GM12878 (cell line): Measurements from ENCODE around the gene DCUN1D3. TPM values are rescaled to one million over a fixed set of nuclear protein-coding genes. Genes with fewer than 3 reads are reported as not detected.

Source experiments
- BRCA1 ChIP-seq: IDR thresholded peaks from 2 replicates; pipeline ENCODE4 v1.6.1; 2011; ENCODE audit warnings: low read depth, low read length, improper control_type of control experiment
- CHD4 ChIP-seq: fragments of 200-600 bp; sonication (generic); IDR thresholded peaks from 2 replicates; pipeline ENCODE4 v1.6.1; 2016; ENCODE audit warnings: mild to moderate bottlenecking
- DPF2 ChIP-seq: fragments of 450-650 bp; IDR thresholded peaks from 2 replicates; pipeline ENCODE4 v1.6.1; 2017; ENCODE audit warnings: mild to moderate bottlenecking
- ETV6 ChIP-seq, 2 experiments: fragments of 450-650 bp in 1 of 2; IDR thresholded peaks in 1 of 2; conservative IDR thresholded peaks in 1 of 2; 2 replicates each; pipeline ENCODE4 v1.6.1; 2014; ENCODE audit warnings: antibody characterized with exemption in 1 of 2, borderline replicate concordance in 1 of 2, low read depth in 1 of 2, mild to moderate bottlenecking in 1 of 2, moderate library complexity in 1 of 2
- MEF2B ChIP-seq: fragments of 450-650 bp; IDR thresholded peaks from 2 replicates; pipeline ENCODE4 v1.6.1; 2018; ENCODE audit warnings: mild to moderate bottlenecking, moderate library complexity; ENCODE audit not compliant: partially characterized antibody, poor library complexity, severe bottlenecking
- MXI1 ChIP-seq: fragments of 150-350 bp; IDR thresholded peaks from 2 replicates; pipeline ENCODE4 v1.6.1; 2011; ENCODE audit warnings: low read depth, mild to moderate bottlenecking, inconsistent platforms, low read length, improper control_type of control experiment
- MYC ChIP-seq: IDR thresholded peaks from 2 replicates; pipeline ENCODE4 v1.6.1; 2011; ENCODE audit warnings: mild to moderate bottlenecking, low read length, moderate library complexity, inconsistent platforms; ENCODE audit not compliant: insufficient read depth, insufficient replicate concordance, insufficient read length, severe bottlenecking
- NFIC ChIP-seq: IDR thresholded peaks from 2 replicates; pipeline ENCODE4 v1.6.1; 2012; ENCODE audit warnings: low read depth, mild to moderate bottlenecking, inconsistent platforms, low read length, moderate library complexity
- NR2C2 ChIP-seq: IDR thresholded peaks from 2 replicates; pipeline ENCODE4 v1.6.1; 2011; ENCODE audit warnings: borderline replicate concordance, low read depth; ENCODE audit not compliant: control insufficient read depth, insufficient read length
- POU2F2 ChIP-seq: IDR thresholded peaks from 3 replicates; pipeline ENCODE4 v1.6.1; 2011; ENCODE audit warnings: low read depth, mild to moderate bottlenecking, low read length, borderline replicate concordance
- RAD21 ChIP-seq: IDR thresholded peaks from 2 replicates; pipeline ENCODE4 v1.6.1; 2011; ENCODE audit warnings: mild to moderate bottlenecking, low read depth, low read length, moderate library complexity; ENCODE audit not compliant: insufficient read depth
- RBBP5 ChIP-seq: fragments of 200-600 bp; sonication (generic); conservative IDR thresholded peaks from 2 replicates; pipeline ENCODE4 v1.6.1; 2016
- SIX5 ChIP-seq: IDR thresholded peaks from 2 replicates; pipeline ENCODE4 v1.6.1; 2011; ENCODE audit warnings: mild to moderate bottlenecking, low read depth, low read length, moderate library complexity; ENCODE audit not compliant: severe bottlenecking
- SMAD5 ChIP-seq: IDR thresholded peaks from 2 replicates; pipeline ENCODE4 v1.6.1; 2016; ENCODE audit warnings: antibody characterized with exemption, low read depth
- STAT1 ChIP-seq: fragments of 450-650 bp; conservative IDR thresholded peaks from 2 replicates; pipeline ENCODE4 v1.6.1; 2014; ENCODE audit warnings: antibody characterized with exemption, mild to moderate bottlenecking
- TCF3 ChIP-seq: IDR thresholded peaks from 2 replicates; pipeline ENCODE4 v1.6.1; 2012; ENCODE audit warnings: low read depth, mild to moderate bottlenecking, low read length, borderline replicate concordance; ENCODE audit not compliant: insufficient read depth
- YBX1 ChIP-seq: fragments of 450-650 bp; IDR thresholded peaks from 2 replicates; pipeline ENCODE4 v1.6.1; 2016; ENCODE audit warnings: antibody characterized with exemption
- ZNF24 ChIP-seq: fragments of 450-650 bp; IDR thresholded peaks from 2 replicates; pipeline ENCODE4 v1.6.1; 2017; ENCODE audit warnings: antibody characterized with exemption, mild to moderate bottlenecking
- ZNF384 ChIP-seq: IDR thresholded peaks from 2 replicates; pipeline ENCODE4 v1.6.1; 2012; ENCODE audit warnings: low read depth, mild to moderate bottlenecking, low read length, improper control_type of control experiment, borderline replicate concordance
- polyA plus RNA-seq, 11 experiments: library from polyadenylated mRNA; depleted of rRNA in 4 of 11; unstranded in 6 of 11; stranded (reverse) in 5 of 11; fragments of >200 nt; fragmentation: Nextera tagmentation in 4 of 11; fragmentation: Illumina TruSeq in 1 of 11; extraction: Ambion mirVana in 4 of 11; extraction: Trizol in 1 of 11; gene quantifications; 1 replicate in 1 of 11; 2 replicates in 10 of 11; pipeline versions ENCODE4 v1.2.1 to v1.2.3, GENCODE V29; 2011 to 2016; ENCODE audit warnings: inconsistent platforms in 2 of 11, missing spikeins in 2 of 11, low read depth in 1 of 11
- total RNA-seq, 4 experiments: library from RNA; depleted of rRNA in 3 of 4; stranded (reverse); fragments of >200 nt in 3 of 4; fragmentation: Illumina TruSeq in 1 of 4; extraction: Trizol in 1 of 4; gene quantifications; 2 replicates each; pipeline versions ENCODE4 v1.2.1 to v1.2.3, GENCODE V29; 2013 to 2021
- TF ChIP-seq, protein P1 (sequence below): fragments of 450-650 bp; IDR thresholded peaks from 2 replicates; pipeline ENCODE4 v1.6.1; 2017; ENCODE audit warnings: mild to moderate bottlenecking, moderate library complexity
- TF ChIP-seq, protein P2 (sequence below): IDR thresholded peaks from 2 replicates; pipeline ENCODE4 v1.6.1; 2012; ENCODE audit warnings: low read depth, low read length, improper control_type of control experiment
- TF ChIP-seq, protein P3 (sequence below): fragments of 450-650 bp; IDR thresholded peaks from 2 replicates; pipeline ENCODE4 v1.6.1; 2017; ENCODE audit warnings: mild to moderate bottlenecking, moderate library complexity

DCUN1D3 gene
- total and polyA plus RNA-seq, 10 of the 15 experiments (the other 5 are each of a cell fraction or from before 2014, with no cell fraction given) = 0.47 to 4.5 (median 1.9) TPM

DNA sequence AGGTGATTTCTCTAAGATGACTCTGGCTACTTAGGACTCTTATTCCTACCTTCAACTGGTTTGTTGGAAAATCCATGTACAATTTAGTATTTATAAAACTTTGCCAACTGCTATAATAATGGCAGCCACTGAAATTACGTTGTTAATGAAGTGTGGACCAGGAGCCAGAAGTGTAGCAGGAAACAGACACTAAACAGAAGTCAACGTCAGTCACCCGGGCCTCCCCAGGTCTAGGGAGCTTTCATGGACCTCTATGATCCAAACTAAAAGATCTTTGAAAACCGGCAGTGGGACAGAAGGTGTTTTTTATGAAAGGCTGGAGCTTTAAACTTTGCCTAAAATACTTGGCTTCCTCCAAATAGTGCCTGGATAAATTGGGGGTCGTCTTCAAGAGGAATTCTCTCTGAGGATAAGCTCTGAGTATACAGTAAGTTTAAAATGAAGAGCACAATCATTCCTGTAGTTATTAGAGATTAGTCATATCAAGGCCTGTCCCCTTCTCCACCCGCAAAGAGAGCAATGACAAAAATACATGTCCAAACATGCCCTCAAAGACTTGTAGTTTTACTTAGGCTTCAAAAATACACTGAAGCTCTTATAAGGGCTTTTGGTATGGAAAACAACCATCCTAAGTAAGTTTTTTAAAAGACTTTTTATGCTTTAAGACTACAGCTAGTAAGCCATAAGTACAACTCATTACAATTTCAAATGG, 34.6 kb downstream of the DCUN1D3 start (continued):
- TF ChIP-seq, protein P1, sequence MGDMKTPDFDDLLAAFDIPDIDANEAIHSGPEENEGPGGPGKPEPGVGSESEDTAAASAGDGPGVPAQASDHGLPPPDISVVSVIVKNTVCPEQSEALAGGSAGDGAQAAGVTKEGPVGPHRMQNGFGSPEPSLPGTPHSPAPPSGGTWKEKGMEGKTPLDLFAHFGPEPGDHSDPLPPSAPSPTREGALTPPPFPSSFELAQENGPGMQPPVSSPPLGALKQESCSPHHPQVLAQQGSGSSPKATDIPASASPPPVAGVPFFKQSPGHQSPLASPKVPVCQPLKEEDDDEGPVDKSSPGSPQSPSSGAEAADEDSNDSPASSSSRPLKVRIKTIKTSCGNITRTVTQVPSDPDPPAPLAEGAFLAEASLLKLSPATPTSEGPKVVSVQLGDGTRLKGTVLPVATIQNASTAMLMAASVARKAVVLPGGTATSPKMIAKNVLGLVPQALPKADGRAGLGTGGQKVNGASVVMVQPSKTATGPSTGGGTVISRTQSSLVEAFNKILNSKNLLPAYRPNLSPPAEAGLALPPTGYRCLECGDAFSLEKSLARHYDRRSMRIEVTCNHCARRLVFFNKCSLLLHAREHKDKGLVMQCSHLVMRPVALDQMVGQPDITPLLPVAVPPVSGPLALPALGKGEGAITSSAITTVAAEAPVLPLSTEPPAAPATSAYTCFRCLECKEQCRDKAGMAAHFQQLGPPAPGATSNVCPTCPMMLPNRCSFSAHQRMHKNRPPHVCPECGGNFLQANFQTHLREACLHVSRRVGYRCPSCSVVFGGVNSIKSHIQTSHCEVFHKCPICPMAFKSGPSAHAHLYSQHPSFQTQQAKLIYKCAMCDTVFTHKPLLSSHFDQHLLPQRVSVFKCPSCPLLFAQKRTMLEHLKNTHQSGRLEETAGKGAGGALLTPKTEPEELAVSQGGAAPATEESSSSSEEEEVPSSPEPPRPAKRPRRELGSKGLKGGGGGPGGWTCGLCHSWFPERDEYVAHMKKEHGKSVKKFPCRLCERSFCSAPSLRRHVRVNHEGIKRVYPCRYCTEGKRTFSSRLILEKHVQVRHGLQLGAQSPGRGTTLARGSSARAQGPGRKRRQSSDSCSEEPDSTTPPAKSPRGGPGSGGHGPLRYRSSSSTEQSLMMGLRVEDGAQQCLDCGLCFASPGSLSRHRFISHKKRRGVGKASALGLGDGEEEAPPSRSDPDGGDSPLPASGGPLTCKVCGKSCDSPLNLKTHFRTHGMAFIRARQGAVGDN = 0 out of 2 replicates have a peak, but pooled peaks have one; percentile 45
- TF ChIP-seq ZNF24 (no peak), SIX5 (no peak), SMAD5 (no peak), NFIC (peak; percentile 95), YBX1 (no peak), STAT1 (no peak), NR2C2 (no peak), DPF2 (peak; percentile 64; the same call in 1 of the 2 replicates), BRCA1 (no peak), CHD4 (no peak), RAD21 (no peak), MXI1 (0 out of 2 replicates have a peak, but pooled peaks have one; percentile 23), POU2F2 (peak; percentile 42; the same call in 1 of the 3 replicates), TCF3 (no peak), ETV6 (conservative IDR thresholded peaks at IDR 0.05 in 1 of 2, IDR thresholded peaks at IDR 0.05 in 1 of 2; ENCODE audit: borderline replicate concordance in 1 of 2, low read depth in 1 of 2) (peak in 1 of 2 experiments; percentile 80; a peak in 2 of 4 replicates), ZNF384 (no peak), MYC (no peak), RBBP5 (0 out of 2 replicates have a peak, but pooled peaks have one; percentile 43), MEF2B (no peak)
- TF ChIP-seq, protein P2, sequence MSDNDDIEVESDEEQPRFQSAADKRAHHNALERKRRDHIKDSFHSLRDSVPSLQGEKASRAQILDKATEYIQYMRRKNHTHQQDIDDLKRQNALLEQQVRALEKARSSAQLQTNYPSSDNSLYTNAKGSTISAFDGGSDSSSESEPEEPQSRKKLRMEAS = no peak
- TF ChIP-seq, protein P3, sequence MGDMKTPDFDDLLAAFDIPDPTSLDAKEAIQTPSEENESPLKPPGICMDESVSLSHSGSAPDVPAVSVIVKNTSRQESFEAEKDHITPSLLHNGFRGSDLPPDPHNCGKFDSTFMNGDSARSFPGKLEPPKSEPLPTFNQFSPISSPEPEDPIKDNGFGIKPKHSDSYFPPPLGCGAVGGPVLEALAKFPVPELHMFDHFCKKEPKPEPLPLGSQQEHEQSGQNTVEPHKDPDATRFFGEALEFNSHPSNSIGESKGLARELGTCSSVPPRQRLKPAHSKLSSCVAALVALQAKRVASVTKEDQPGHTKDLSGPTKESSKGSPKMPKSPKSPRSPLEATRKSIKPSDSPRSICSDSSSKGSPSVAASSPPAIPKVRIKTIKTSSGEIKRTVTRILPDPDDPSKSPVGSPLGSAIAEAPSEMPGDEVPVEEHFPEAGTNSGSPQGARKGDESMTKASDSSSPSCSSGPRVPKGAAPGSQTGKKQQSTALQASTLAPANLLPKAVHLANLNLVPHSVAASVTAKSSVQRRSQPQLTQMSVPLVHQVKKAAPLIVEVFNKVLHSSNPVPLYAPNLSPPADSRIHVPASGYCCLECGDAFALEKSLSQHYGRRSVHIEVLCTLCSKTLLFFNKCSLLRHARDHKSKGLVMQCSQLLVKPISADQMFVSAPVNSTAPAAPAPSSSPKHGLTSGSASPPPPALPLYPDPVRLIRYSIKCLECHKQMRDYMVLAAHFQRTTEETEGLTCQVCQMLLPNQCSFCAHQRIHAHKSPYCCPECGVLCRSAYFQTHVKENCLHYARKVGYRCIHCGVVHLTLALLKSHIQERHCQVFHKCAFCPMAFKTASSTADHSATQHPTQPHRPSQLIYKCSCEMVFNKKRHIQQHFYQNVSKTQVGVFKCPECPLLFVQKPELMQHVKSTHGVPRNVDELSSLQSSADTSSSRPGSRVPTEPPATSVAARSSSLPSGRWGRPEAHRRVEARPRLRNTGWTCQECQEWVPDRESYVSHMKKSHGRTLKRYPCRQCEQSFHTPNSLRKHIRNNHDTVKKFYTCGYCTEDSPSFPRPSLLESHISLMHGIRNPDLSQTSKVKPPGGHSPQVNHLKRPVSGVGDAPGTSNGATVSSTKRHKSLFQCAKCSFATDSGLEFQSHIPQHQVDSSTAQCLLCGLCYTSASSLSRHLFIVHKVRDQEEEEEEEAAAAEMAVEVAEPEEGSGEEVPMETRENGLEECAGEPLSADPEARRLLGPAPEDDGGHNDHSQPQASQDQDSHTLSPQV = no peak
